ENCODE data around the gene FN3K. TPM values are rescaled to one million over a fixed set of nuclear protein-coding genes. Genes with fewer than 3 reads are reported as not detected.

Gene FN3K
- total RNA-seq, 1 donor from 2014 or later: 5.8 TPM

- Histone ChIP-seq H3K36me3 (ENCODE audit: control insufficient read depth, insufficient read depth, low read length) (peaks cover 2% of the 10 kb centered on the region), H3K4me3 (ENCODE audit: low read depth, low read length) (peak overlapping the region; percentile 22), H3K27me3 (ENCODE audit: control insufficient read depth, insufficient read depth, low read length) (no peaks in the 10 kb centered on the region)
- DNase-seq (ENCODE audit: low read depth): no peak
- TF ChIP-seq CTCF (IDR thresholded peaks at IDR 0.05; ENCODE audit: insufficient read depth, low read length, poor library complexity, severe bottlenecking): no peak
Observed at GRCh38 chr17:82751171-82751570, 15.8 kb downstream of the FN3K start.

GRCh38 chr17:82751571-82752370, 16.4 kb downstream of the FN3K start, which contains the start of gene TBCD:
TSS of gene TBCD (plus strand) at chr17:82752065. CDS start at chr17:82752194, 129 bp downstream.
- TF ChIP-seq CTCF (IDR thresholded peaks at IDR 0.05; ENCODE audit: insufficient read depth, low read length, poor library complexity, severe bottlenecking): no peak
- no peak for DNase-seq (ENCODE audit: low read depth)

GRCh38 chr17:82752371-82753200, 17.2 kb downstream of the FN3K start:
- no peak for TF ChIP-seq CTCF (IDR thresholded peaks at IDR 0.05; ENCODE audit: insufficient read depth, low read length, poor library complexity, severe bottlenecking)
- no peaks in the 10 kb centered on the region for H3K27me3 ChIP-seq (ENCODE audit: control insufficient read depth, insufficient read depth, low read length)
- DNase-seq (ENCODE audit: low read depth): no peak
- H3K4me3 ChIP-seq (ENCODE audit: low read depth, low read length): peak overlapping the region; percentile 91
- H3K36me3 ChIP-seq (ENCODE audit: control insufficient read depth, insufficient read depth, low read length): peaks cover 2% of the 10 kb centered on the region

More at GRCh38 chr17:82751571-82752370, 16.4 kb downstream of the FN3K start, which contains the start of gene TBCD:
- Histone ChIP-seq H3K4me3 (ENCODE audit: low read depth, low read length) (peak within 1 kb of the TSS; percentile 91), H3K27me3 (ENCODE audit: control insufficient read depth, insufficient read depth, low read length) (no peaks in the 10 kb centered on the region), H3K36me3 (ENCODE audit: control insufficient read depth, insufficient read depth, low read length) (peaks cover 2% of the 10 kb centered on the region)

GRCh38 chr17:82753201-82753464, 17.7 kb downstream of the FN3K start:
- H3K27me3 ChIP-seq (ENCODE audit: control insufficient read depth, insufficient read depth, low read length): no peaks in the 10 kb centered on the region
- peak overlapping the region; percentile 91 for H3K4me3 ChIP-seq (ENCODE audit: low read depth, low read length)
- no peak for TF ChIP-seq CTCF (IDR thresholded peaks at IDR 0.05; ENCODE audit: insufficient read depth, low read length, poor library complexity, severe bottlenecking)
- no peak for DNase-seq (ENCODE audit: low read depth)
- H3K36me3 ChIP-seq (ENCODE audit: control insufficient read depth, insufficient read depth, low read length): peaks cover 2% of the 10 kb centered on the region

GRCh38 chr17:82754297-82755208, 19.1 kb downstream of the FN3K start:
- no peak for TF ChIP-seq CTCF (IDR thresholded peaks at IDR 0.05; ENCODE audit: insufficient read depth, low read length, poor library complexity, severe bottlenecking)
- Histone ChIP-seq H3K27me3 (ENCODE audit: control insufficient read depth, insufficient read depth, low read length) (no peaks in the 10 kb centered on the region), H3K36me3 (ENCODE audit: control insufficient read depth, insufficient read depth, low read length) (peaks cover 2% of the 10 kb centered on the region), H3K4me3 (ENCODE audit: low read depth, low read length) (peak overlapping the region; percentile 24)
- DNase-seq (ENCODE audit: low read depth): no peak
